Lower leg skin (tissue), 3 donors: ENCODE measurements around the gene MEF2C.

Experiments used
- CTCF ChIP-seq, 3 donors: fragments of 450-650 bp; IDR thresholded peaks; one replicate each; pipeline ENCODE4 v1.5.1; 2016; ENCODE audit warnings: antibody characterized with exemption in 3 of 3, mild to moderate bottlenecking in 3 of 3, moderate library complexity in 2 of 3
- POLR2A ChIP-seq, 2 donors: fragments of 450-650 bp; IDR thresholded peaks; one replicate each; pipeline ENCODE4 v1.6.1; 2016 to 2017; ENCODE audit warnings: antibody characterized with exemption in 2 of 2, mild to moderate bottlenecking in 1 of 2, moderate library complexity in 1 of 2

GRCh38 chr5:88924330-88924657 lies 41.3 kb upstream of the MEF2C start:
- TF ChIP-seq CTCF (IDR thresholded peaks at IDR 0.05) (no peak), POLR2A (IDR thresholded peaks at IDR 0.05) (no peak)
